ENCODE results near the gene RGS11.

Gene RGS11

GRCh38 chr16:255183-255582 is 20.6 kb downstream of the RGS11 start:
- H3K4me3 ChIP-seq = no peak overlapping the region
- peaks cover 8% of the 10 kb centered on the region; the same call in 1 of the 2 replicates for H3K36me3 ChIP-seq (ENCODE audit: insufficient read depth, low read length)
- H3K9me3 ChIP-seq (ENCODE audit: low read depth, low read length) = no peaks in the 10 kb centered on the region
- H3K27ac ChIP-seq = no peak overlapping the region
- DNase-seq (ENCODE audit: low read depth, low spot score) = no peak
- no peak overlapping the region for H3K9ac ChIP-seq (ENCODE audit: insufficient read length)
- TF ChIP-seq EZH2 (IDR thresholded peaks at IDR 0.05) (no peak), FOXP2 (optimal IDR thresholded peaks at IDR 0.05; ENCODE audit: control extremely low read depth, extremely low read length, insufficient read depth) (no peak), POLR2AphosphoS5 (IDR thresholded peaks at IDR 0.05; ENCODE audit: borderline replicate concordance, low read depth, low read length) (no peak)

GRCh38 chr16:254461-254860 is 21.3 kb downstream of the RGS11 start:
- no peak overlapping the region for H3K27ac ChIP-seq
- no peak for TF ChIP-seq EZH2 (IDR thresholded peaks at IDR 0.05)
- no peak for TF ChIP-seq POLR2AphosphoS5 (IDR thresholded peaks at IDR 0.05; ENCODE audit: borderline replicate concordance, low read depth, low read length)
- no peak for TF ChIP-seq FOXP2 (optimal IDR thresholded peaks at IDR 0.05; ENCODE audit: control extremely low read depth, extremely low read length, insufficient read depth)
- no peak overlapping the region for H3K9ac ChIP-seq (ENCODE audit: insufficient read length)
- DNase-seq (ENCODE audit: low read depth, low spot score) = no peak
- peaks cover 8% of the 10 kb centered on the region; the same call in 1 of the 2 replicates for H3K36me3 ChIP-seq (ENCODE audit: insufficient read depth, low read length)
- no peaks in the 10 kb centered on the region for H3K9me3 ChIP-seq (ENCODE audit: low read depth, low read length)
- H3K4me3 ChIP-seq = no peak overlapping the region

GRCh38 chr16:253833-254232 is 21.9 kb downstream of the RGS11 start:
- no peak overlapping the region for H3K4me3 ChIP-seq
- peaks cover 8% of the 10 kb centered on the region; the same call in 1 of the 2 replicates for H3K36me3 ChIP-seq (ENCODE audit: insufficient read depth, low read length)
- no peak overlapping the region for H3K27ac ChIP-seq
- TF ChIP-seq EZH2 (IDR thresholded peaks at IDR 0.05) (no peak), POLR2AphosphoS5 (IDR thresholded peaks at IDR 0.05; ENCODE audit: borderline replicate concordance, low read depth, low read length) (no peak), FOXP2 (optimal IDR thresholded peaks at IDR 0.05; ENCODE audit: control extremely low read depth, extremely low read length, insufficient read depth) (no peak)
- no peak overlapping the region for H3K9ac ChIP-seq (ENCODE audit: insufficient read length)
- DNase-seq (ENCODE audit: low read depth, low spot score) = no peak
- H3K9me3 ChIP-seq (ENCODE audit: low read depth, low read length) = no peaks in the 10 kb centered on the region

GRCh38 chr16:252366-253337 is 23.1 kb downstream of the RGS11 start:
- no peak overlapping the region for H3K4me3 ChIP-seq
- no peak for DNase-seq (ENCODE audit: low read depth, low spot score)
- TF ChIP-seq POLR2AphosphoS5 (IDR thresholded peaks at IDR 0.05; ENCODE audit: borderline replicate concordance, low read depth, low read length) = no peak
- no peak overlapping the region for H3K9ac ChIP-seq (ENCODE audit: insufficient read length)
- H3K36me3 ChIP-seq (ENCODE audit: insufficient read depth, low read length) = peaks cover 8% of the 10 kb centered on the region; the same call in 1 of the 2 replicates
- H3K27ac ChIP-seq = no peak overlapping the region
- H3K9me3 ChIP-seq (ENCODE audit: low read depth, low read length) = no peaks in the 10 kb centered on the region

GRCh38 chr16:249431-249830 is 26.3 kb downstream of the RGS11 start:
- peaks cover 4% of the 10 kb centered on the region; the same call in 1 of the 2 replicates for H3K36me3 ChIP-seq (ENCODE audit: insufficient read depth, low read length)
- no peak overlapping the region for H3K9ac ChIP-seq (ENCODE audit: insufficient read length)
- H3K9me3 ChIP-seq (ENCODE audit: low read depth, low read length) = no peaks in the 10 kb centered on the region
- DNase-seq (ENCODE audit: low read depth, low spot score) = no peak
- no peak overlapping the region for H3K4me3 ChIP-seq
- H3K27ac ChIP-seq = no peak overlapping the region
- TF ChIP-seq POLR2AphosphoS5 (IDR thresholded peaks at IDR 0.05; ENCODE audit: borderline replicate concordance, low read depth, low read length) (no peak), EZH2 (IDR thresholded peaks at IDR 0.05) (no peak), FOXP2 (optimal IDR thresholded peaks at IDR 0.05; ENCODE audit: control extremely low read depth, extremely low read length, insufficient read depth) (no peak)

GRCh38 chr16:247027-247426 is 28.7 kb downstream of the RGS11 start:
- DNase-seq (ENCODE audit: low read depth, low spot score) = no peak
- H3K4me3 ChIP-seq = no peak overlapping the region
- H3K36me3 ChIP-seq (ENCODE audit: insufficient read depth, low read length) = no peaks in the 10 kb centered on the region
- no peak overlapping the region for H3K27ac ChIP-seq
- TF ChIP-seq EZH2 (IDR thresholded peaks at IDR 0.05) (no peak), FOXP2 (optimal IDR thresholded peaks at IDR 0.05; ENCODE audit: control extremely low read depth, extremely low read length, insufficient read depth) (no peak), POLR2AphosphoS5 (IDR thresholded peaks at IDR 0.05; ENCODE audit: borderline replicate concordance, low read depth, low read length) (no peak)
- H3K9me3 ChIP-seq (ENCODE audit: low read depth, low read length) = no peaks in the 10 kb centered on the region
- H3K9ac ChIP-seq (ENCODE audit: insufficient read length) = no peak overlapping the region

- H3K9me3 ChIP-seq (ENCODE audit: low read depth, low read length) = no peaks in the 10 kb centered on the region
- H3K4me3 ChIP-seq = no peak overlapping the region
- no peak for DNase-seq (ENCODE audit: low read depth, low spot score)
- no peak overlapping the region for H3K9ac ChIP-seq (ENCODE audit: insufficient read length)
- TF ChIP-seq EZH2 (IDR thresholded peaks at IDR 0.05) = no peak
- TF ChIP-seq FOXP2 (optimal IDR thresholded peaks at IDR 0.05; ENCODE audit: control extremely low read depth, extremely low read length, insufficient read depth) = no peak
- no peak for TF ChIP-seq POLR2AphosphoS5 (IDR thresholded peaks at IDR 0.05; ENCODE audit: borderline replicate concordance, low read depth, low read length)
- no peaks in the 10 kb centered on the region for H3K36me3 ChIP-seq (ENCODE audit: insufficient read depth, low read length)
- no peak overlapping the region for H3K27ac ChIP-seq
These were observed 30.6 kb downstream of the RGS11 start for GRCh38 chr16:245105-245504.

- no peak for DNase-seq (ENCODE audit: low read depth, low spot score)
- Histone ChIP-seq H3K9ac (ENCODE audit: insufficient read length) (no peak overlapping the region), H3K4me3 (no peak overlapping the region), H3K9me3 (ENCODE audit: low read depth, low read length) (no peaks in the 10 kb centered on the region), H3K27ac (no peak overlapping the region), H3K36me3 (ENCODE audit: insufficient read depth, low read length) (no peaks in the 10 kb centered on the region)
- no peak for TF ChIP-seq FOXP2 (optimal IDR thresholded peaks at IDR 0.05; ENCODE audit: control extremely low read depth, extremely low read length, insufficient read depth)
These were observed 32.4 kb downstream of the RGS11 start for GRCh38 chr16:243348-243747.
